Non-pigmented ciliary epithelial cell (primary cell): Measurements from ENCODE around the gene TMPRSS3.

Experiments
- DNase-seq: peaks from one replicate; pipeline ENCODE4 v3.0.0-alpha.2; 2010; ENCODE audit warnings: low read depth

TMPRSS3 gene

DNA sequence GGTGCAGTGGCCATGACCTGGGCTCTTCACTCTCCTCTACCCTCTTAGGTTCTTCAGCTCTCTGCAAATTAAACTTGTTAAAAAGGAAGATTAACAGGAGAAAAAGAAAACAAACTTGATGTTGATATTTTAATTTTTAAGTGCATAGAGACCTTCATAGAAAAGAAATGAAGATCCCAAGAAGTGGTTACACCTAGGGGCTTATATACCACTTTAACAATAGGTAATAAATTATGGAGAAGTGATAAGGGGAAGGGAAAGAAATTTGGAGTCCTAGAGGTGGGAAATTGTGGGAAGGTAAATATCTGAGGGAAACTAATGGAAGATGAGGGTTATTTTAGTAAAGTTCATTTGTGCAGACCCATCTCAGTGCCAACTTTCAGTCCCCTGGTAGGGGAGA lies 64.2 kb downstream of the TMPRSS3 start:
- DNase-seq = no peak

GRCh38 chr21:42330380-42331371 lies 65.2 kb downstream of the TMPRSS3 start:
- DNase-seq = no peak

- DNase-seq = no peak
Measured at GRCh38 chr21:42324896-42325295, 71.0 kb downstream of the TMPRSS3 start.
